ENCODE measurements around the gene CACYBP. TPM values are rescaled to one million over a fixed set of nuclear protein-coding genes. Genes with fewer than 3 reads are reported as not detected.

The CACYBP gene
- total RNA-seq, 1 experiment from 2014 or later, result 202 TPM

- Histone ChIP-seq H3K4me1 (ENCODE audit: insufficient read depth, low read length) (no peaks in the 10 kb centered on the region; the same call in 1 of the 2 replicates), H3K9me3 (ENCODE audit: control insufficient read depth, low read depth, low read length) (no peaks in the 10 kb centered on the region), H3K27ac (ENCODE audit: insufficient read length, low read depth, low read length) (no peak overlapping the region), H4K5ac (ENCODE audit: insufficient read length, low read depth, low read length) (no peak overlapping the region), H2BK5ac (ENCODE audit: insufficient read length, low read length) (no peak overlapping the region), H3K18ac (ENCODE audit: insufficient read length, low read depth, low read length) (no peak overlapping the region), H4K91ac (ENCODE audit: insufficient read length, low read depth, low read length) (no peak overlapping the region), H3K23me2 (ENCODE audit: insufficient read length, low read depth, low read length, poor library complexity, severe bottlenecking) (no peaks in the 10 kb centered on the region), H3K23ac (ENCODE audit: insufficient read length, low read depth, low read length) (no peak overlapping the region), H4K20me1 (ENCODE audit: control insufficient read depth, insufficient read depth, insufficient read length) (no peaks in the 10 kb centered on the region), H3K4ac (ENCODE audit: low read depth, low read length) (no peak overlapping the region), H3K4me2 (ENCODE audit: insufficient read depth, insufficient read length, low read length) (no peak overlapping the region), H3T11ph (ENCODE audit: low read length) (no peak overlapping the region), H3K56ac (ENCODE audit: insufficient read length, low read depth, low read length) (no peak overlapping the region), H3K27me3 (ENCODE audit: insufficient read depth, low read length) (no peaks in the 10 kb centered on the region), H3K79me1 (ENCODE audit: insufficient read depth, low read depth, low read length, poor library complexity, severe bottlenecking) (peaks cover 3% of the 10 kb centered on the region), H3K9ac (ENCODE audit: extremely low read depth, insufficient read length, low read length) (no peak overlapping the region), H2BK12ac (ENCODE audit: insufficient read length, low read depth, low read length) (no peak overlapping the region), H4K8ac (replicated peaks; ENCODE audit: insufficient read length, low read depth, low read length) (no peak overlapping the region), H3K14ac (ENCODE audit: insufficient read depth, low read length) (no peak overlapping the region), H2BK15ac (ENCODE audit: low read depth, low read length) (no peak overlapping the region), H2BK20ac (ENCODE audit: low read depth, low read length, poor library complexity, severe bottlenecking) (no peak overlapping the region), H2AK5ac (ENCODE audit: insufficient read length, low read length) (no peak overlapping the region), H2BK120ac (ENCODE audit: low read depth, low read length, poor library complexity, severe bottlenecking) (no peak overlapping the region), H2AFZ (ENCODE audit: low read length) (no peak overlapping the region), H3K79me2 (ENCODE audit: insufficient read depth, low read length) (peaks cover 2% of the 10 kb centered on the region; the same call in 1 of the 2 replicates)
- Mint-ChIP-seq H3K9me3 (no peaks in the 10 kb centered on the region), H3K27ac (peak overlapping the region in 1 of 3 experiments; percentile 36; a peak in 2 of 7 replicates), H3K4me3 (no peak overlapping the region), H3K36me3 (ENCODE audit: insufficient read depth in 1 of 3, low read depth in 3 of 3) (peaks cover 16 to 60% (median 52%) of the 10 kb centered on the region in 3 experiments; a peak in 6 of 7 replicates), H3K4me1 (peaks cover 15 to 19% of the 10 kb centered on the region in 2 experiments), H3K27me3 (ENCODE audit: low read depth) (no peaks in the 10 kb centered on the region)
- DNase-seq, result no peak
- TF ChIP-seq, protein P1, sequence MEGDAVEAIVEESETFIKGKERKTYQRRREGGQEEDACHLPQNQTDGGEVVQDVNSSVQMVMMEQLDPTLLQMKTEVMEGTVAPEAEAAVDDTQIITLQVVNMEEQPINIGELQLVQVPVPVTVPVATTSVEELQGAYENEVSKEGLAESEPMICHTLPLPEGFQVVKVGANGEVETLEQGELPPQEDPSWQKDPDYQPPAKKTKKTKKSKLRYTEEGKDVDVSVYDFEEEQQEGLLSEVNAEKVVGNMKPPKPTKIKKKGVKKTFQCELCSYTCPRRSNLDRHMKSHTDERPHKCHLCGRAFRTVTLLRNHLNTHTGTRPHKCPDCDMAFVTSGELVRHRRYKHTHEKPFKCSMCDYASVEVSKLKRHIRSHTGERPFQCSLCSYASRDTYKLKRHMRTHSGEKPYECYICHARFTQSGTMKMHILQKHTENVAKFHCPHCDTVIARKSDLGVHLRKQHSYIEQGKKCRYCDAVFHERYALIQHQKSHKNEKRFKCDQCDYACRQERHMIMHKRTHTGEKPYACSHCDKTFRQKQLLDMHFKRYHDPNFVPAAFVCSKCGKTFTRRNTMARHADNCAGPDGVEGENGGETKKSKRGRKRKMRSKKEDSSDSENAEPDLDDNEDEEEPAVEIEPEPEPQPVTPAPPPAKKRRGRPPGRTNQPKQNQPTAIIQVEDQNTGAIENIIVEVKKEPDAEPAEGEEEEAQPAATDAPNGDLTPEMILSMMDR (conservative IDR thresholded peaks at IDR 0.05), result no peak
- WGBS (ENCODE audit: extremely low coverage, insufficient read length, low lambda C conversion rate), result no CpG with 5 or more reads among the region's 3 CpGs
Measured at GRCh38 chr1:174956086-174956485, 43.7 kb upstream of the CACYBP start.

All from H9 (cell line).